Peyer's patch (tissue), 4 donors: ENCODE results near the gene MCM7. TPM values are rescaled to one million over a fixed set of nuclear protein-coding genes. Genes with fewer than 3 reads are reported as not detected.

Source experiments
- DNase-seq, 3 donors: peaks; one replicate each; pipeline ENCODE4 v3.0.0-alpha.2; 2017 to 2019
- H3K27ac ChIP-seq, 4 donors: fragments of 200-600 bp; sonication (generic); one replicate each; pipeline ENCODE4 v1.5.1; 2016 to 2019
- H3K27me3 ChIP-seq, 2 donors: fragments of 200-600 bp; sonication (generic); one replicate each; pipeline ENCODE4 v1.5.1; 2019
- H3K36me3 ChIP-seq, 3 donors: fragments of 200-600 bp; sonication (generic); one replicate each; pipeline ENCODE4 v1.5.1; 2016 to 2019
- H3K4me1 ChIP-seq, 4 donors: fragments of 200-600 bp; sonication (generic); one replicate each; pipeline ENCODE4 v1.5.1; 2016 to 2019
- H3K4me3 ChIP-seq, 4 donors: fragments of 200-600 bp; sonication (generic); 1 replicate in 3 of 4; 2 replicates in 1 of 4; pipeline ENCODE4 v1.5.1; 2016 to 2019; ENCODE audit warnings: mild to moderate bottlenecking in 1 of 4
- H3K9me3 ChIP-seq, 4 donors: fragments of 200-600 bp; sonication (generic); one replicate each; pipeline ENCODE4 v1.5.1; 2016 to 2019; ENCODE audit warnings: mild to moderate bottlenecking in 1 of 4
- POLR2A ChIP-seq, 2 donors: fragments of 450-650 bp; IDR thresholded peaks; one replicate each; pipeline ENCODE4 v1.5.1; 2017; ENCODE audit warnings: antibody characterized with exemption in 2 of 2, mild to moderate bottlenecking in 2 of 2, moderate library complexity in 2 of 2
- total RNA-seq, 4 donors: library from RNA; depleted of rRNA; stranded (reverse); fragments of >200 nt; gene quantifications; one replicate each; pipeline ENCODE4 v1.1.0, GENCODE V29; 2016
- TF ChIP-seq, protein P1 (sequence below), 6 experiments: fragments of 450-650 bp in 4 of 6; fragments of 200-600 bp in 2 of 6; sonication (generic) in 1 of 6; IDR thresholded peaks; one replicate each; pipeline ENCODE4 v1.5.1; 2017 to 2019; ENCODE audit warnings: antibody characterized with exemption in 6 of 6, mild to moderate bottlenecking in 3 of 6, moderate library complexity in 1 of 6

MCM7 gene
- total RNA-seq, 4 donors from 2014 or later = 42.4 to 139 (median 60.8) TPM

DNA sequence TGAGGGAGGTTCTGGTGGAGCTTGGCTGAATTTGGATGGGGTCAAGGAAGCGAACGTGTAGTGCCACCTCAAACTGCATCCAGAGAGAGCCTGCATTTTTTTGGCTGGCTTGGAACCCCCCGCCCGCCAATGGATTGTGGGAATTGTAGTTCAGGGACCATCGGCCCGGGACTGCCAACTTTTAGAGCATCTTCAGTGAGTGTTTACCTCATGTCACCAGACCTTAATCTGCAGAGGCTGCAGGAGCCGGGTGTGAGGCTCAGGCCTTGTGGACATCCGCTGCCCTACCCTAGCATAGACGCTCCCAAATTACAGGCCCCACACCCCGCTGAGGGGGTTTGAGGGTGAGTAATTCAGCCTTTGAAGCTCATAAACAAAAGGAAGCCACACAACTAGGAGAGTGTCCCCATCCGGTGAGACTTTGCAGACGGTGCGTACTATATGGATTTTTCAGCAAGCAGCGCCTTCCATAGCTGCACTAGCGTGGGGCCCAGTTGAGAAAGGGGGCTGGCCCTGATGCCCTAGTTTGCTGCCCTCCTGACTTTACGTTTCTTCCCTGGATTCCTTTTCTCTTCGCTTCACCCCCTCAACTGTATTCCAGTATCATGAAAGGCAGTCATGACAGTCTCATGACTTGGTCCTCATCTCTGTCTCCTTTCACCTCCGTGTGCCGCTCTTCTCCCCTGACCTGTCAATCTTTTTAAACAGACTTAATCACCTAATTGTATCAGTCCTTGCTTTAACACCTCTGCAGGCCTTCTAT is 19.0 kb upstream of the MCM7 start:
- H3K9me3 ChIP-seq = no peaks in the 10 kb centered on the region

DNA sequence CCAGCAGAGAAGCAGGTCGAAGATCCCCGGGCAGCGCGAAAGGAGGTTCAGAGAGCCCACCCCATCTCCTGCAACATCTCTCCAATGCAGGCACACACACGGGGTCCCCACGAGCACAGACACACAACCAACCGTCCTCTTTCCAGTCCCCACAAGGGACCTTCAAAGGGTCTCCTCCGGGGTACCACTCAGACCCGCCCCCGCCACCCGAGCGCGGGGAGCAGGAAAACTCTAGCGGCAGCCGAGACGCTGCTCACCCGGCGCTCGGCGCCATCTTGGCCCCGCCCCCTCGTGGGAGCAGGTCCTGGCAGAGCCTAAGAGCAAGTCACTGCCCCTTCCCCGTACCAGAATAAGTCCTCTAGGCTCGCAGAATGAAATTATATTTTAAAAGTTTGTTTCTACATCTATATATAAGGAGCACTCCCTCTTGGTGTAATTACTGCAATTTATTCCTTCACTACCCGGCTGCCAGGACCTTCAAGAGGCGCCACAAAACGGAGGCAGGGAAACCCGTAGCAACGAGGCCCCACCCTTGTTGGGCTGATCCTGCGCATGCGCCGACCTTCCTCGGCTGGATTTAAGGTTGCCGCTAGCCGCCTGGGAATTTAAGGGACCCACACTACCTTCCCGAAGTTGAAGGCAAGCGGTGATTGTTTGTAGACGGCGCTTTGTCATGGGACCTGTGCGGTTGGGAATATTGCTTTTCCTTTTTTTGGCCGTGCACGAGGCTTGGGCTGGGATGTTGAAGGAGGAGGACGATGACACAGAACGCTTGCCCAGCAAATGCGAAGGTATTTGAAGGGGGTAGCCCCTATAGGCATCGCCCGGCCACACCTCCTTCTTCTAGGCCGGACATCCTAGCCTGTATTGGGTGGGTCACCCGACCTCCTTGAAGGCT is 18.1 kb upstream of the MCM7 start, which contains the start of the genes CNPY4 and TAF6:
TSS of gene CNPY4 (plus strand) at position 563 of the 898 bp plus-strand sequence. CDS start at position 674, 111 bp downstream.
TSS of gene TAF6 (minus strand) at position 287 of the 898 bp plus-strand sequence. CDS start 5,149 bp downstream, outside the sequence.
- Histone ChIP-seq H3K36me3 (peaks cover 0 to 4% (median 0%) of the 10 kb centered on the region in 3 donors), H3K4me1 (peaks cover 5 to 21% (median 7%) of the 10 kb centered on the region in 4 donors), H3K9me3 (no peaks in the 10 kb centered on the region), H3K27me3 (no peaks in the 10 kb centered on the region), H3K4me3 (peak within 1 kb of the TSS; percentile 57 to 97 (median 76)), H3K27ac (peak within 1 kb of the TSS; percentile 82 to 90 (median 84))
- TF ChIP-seq POLR2A (IDR thresholded peaks at IDR 0.05) = peak; percentile 60
- TF ChIP-seq, protein P1, sequence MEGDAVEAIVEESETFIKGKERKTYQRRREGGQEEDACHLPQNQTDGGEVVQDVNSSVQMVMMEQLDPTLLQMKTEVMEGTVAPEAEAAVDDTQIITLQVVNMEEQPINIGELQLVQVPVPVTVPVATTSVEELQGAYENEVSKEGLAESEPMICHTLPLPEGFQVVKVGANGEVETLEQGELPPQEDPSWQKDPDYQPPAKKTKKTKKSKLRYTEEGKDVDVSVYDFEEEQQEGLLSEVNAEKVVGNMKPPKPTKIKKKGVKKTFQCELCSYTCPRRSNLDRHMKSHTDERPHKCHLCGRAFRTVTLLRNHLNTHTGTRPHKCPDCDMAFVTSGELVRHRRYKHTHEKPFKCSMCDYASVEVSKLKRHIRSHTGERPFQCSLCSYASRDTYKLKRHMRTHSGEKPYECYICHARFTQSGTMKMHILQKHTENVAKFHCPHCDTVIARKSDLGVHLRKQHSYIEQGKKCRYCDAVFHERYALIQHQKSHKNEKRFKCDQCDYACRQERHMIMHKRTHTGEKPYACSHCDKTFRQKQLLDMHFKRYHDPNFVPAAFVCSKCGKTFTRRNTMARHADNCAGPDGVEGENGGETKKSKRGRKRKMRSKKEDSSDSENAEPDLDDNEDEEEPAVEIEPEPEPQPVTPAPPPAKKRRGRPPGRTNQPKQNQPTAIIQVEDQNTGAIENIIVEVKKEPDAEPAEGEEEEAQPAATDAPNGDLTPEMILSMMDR (IDR thresholded peaks at IDR 0.05) = peak in 4 of 6 experiments; percentile 7 to 21 (median 13)
- DNase-seq = peak; percentile 91 to 97 (median 94)

More for the DNA sequence above, 19.0 kb upstream of the MCM7 start:
- H3K4me3 ChIP-seq = peak overlapping the region; percentile 57 to 97 (median 76)
- TF ChIP-seq, protein P1 (IDR thresholded peaks at IDR 0.05) = no peak
- TF ChIP-seq POLR2A (IDR thresholded peaks at IDR 0.05) = no peak
- H3K27me3 ChIP-seq = no peaks in the 10 kb centered on the region
- DNase-seq = peak in 2 of 3 donors; percentile 69 to 84
- no peaks in the 10 kb centered on the region for H3K36me3 ChIP-seq
- H3K27ac ChIP-seq = peak overlapping the region; percentile 82 to 90 (median 84)
- peaks cover 5 to 29% (median 7%) of the 10 kb centered on the region in 4 donors for H3K4me1 ChIP-seq

DNA sequence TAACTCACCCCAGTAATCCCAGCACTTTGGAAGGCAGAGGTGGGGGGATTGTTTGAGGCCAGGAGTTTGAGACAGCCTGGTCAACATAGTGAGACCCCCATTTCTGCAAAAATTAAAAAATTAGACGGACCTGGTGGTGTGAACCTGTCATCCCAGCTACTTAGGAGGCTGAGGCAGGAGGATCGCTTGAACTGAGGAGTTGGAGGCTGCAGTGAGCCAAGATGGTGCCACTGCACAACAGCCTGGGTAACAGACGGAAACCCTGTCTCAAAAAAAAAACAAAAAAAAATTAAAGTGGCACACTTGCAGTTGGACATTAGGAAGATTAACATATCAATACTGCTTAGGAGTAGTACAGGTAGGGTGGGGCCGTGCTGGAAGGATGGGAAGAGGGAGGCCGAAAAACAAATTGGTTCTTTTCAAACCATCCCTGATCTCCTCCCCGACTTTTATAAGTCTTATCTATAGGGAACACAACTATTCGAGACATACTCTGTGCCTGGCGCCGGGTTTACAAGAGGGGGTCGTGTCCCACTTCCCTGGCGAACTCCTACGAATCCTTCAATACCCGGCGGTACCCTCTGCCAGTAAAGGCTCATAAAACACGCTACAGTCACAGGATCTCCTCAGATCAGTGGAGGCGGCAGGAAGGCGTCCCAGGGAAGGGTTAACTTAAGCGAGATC is 17.3 kb upstream of the MCM7 start:
- H3K27me3 ChIP-seq = no peaks in the 10 kb centered on the region
- H3K9me3 ChIP-seq = no peaks in the 10 kb centered on the region
- TF ChIP-seq, protein P1 (IDR thresholded peaks at IDR 0.05) = no peak
- peaks cover 0 to 12% (median 0%) of the 10 kb centered on the region in 3 donors for H3K36me3 ChIP-seq
- H3K4me1 ChIP-seq = peaks cover 5 to 20% (median 7%) of the 10 kb centered on the region in 4 donors
- peak overlapping the region; percentile 82 to 90 (median 84) for H3K27ac ChIP-seq
- no peak for DNase-seq
- H3K4me3 ChIP-seq = peak overlapping the region; percentile 57 to 97 (median 76)

DNA sequence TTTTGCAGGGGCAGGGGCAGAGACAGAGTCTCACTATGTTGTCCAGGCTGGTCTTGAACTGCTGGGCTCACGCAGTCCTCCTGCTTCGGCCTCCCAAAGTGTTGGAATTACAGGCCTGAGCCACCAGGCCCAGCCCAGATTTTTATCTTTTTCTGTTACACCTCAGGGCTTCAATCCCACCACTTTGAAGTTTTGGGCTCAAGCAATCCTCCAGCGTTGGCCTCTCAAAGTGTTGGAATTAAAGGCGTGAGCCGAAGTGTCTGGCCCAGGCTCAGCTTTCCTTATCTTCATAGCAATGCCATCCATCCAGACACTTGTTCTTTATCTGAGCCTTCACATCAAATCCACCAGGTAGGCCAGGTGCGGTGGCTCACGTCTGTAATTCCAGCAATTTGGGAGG is 13.8 kb upstream of the MCM7 start:
- peaks cover 0 to 46% (median 0%) of the 10 kb centered on the region in 3 donors for H3K36me3 ChIP-seq
- no peak overlapping the region for H3K27ac ChIP-seq
- no peak for DNase-seq
- no peaks in the 10 kb centered on the region for H3K27me3 ChIP-seq
- TF ChIP-seq POLR2A (IDR thresholded peaks at IDR 0.05) = no peak
- TF ChIP-seq, protein P1 (IDR thresholded peaks at IDR 0.05) = no peak
- H3K4me1 ChIP-seq = peaks cover 0 to 11% (median under 1%) of the 10 kb centered on the region in 4 donors
- H3K9me3 ChIP-seq = no peaks in the 10 kb centered on the region
- H3K4me3 ChIP-seq = no peak overlapping the region

DNA sequence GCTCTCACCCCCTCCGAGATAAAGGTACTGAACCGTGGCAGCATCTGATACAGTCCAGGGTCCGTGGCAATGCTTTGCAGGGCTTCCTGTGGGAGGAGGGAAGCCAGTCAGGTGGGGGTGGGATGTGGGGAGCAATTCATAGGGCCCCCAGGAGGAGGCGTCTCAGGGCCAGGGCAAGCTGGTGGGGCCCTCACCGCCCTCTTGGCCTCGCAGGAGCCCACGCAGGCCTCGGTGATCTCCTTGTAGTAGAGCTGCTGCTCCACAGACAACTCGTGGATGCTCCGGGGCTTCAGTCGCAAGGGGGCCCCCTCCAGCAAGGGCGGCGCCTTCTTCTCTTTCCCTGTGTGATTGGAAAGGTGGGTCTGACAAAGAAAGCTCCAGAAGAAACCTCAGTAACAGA is 10.7 kb upstream of the MCM7 start:
- Histone ChIP-seq H3K27me3 (no peaks in the 10 kb centered on the region), H3K4me1 (no peaks in the 10 kb centered on the region), H3K4me3 (no peak overlapping the region), H3K9me3 (no peaks in the 10 kb centered on the region), H3K27ac (no peak overlapping the region), H3K36me3 (peaks cover 0 to 73% (median 0%) of the 10 kb centered on the region in 3 donors)
- DNase-seq = no peak
- TF ChIP-seq POLR2A (IDR thresholded peaks at IDR 0.05) = no peak
- TF ChIP-seq, protein P1 (IDR thresholded peaks at IDR 0.05) = no peak
